Kidney tubule cell (primary cell): Measurements from ENCODE around the gene KIRREL2.
"Not testable (repeated sequence)": the region's sequence is repeated elsewhere in the genome, so short reads cannot be mapped to it uniquely, and the experiment has no call there.

Source experiments
- DNase-seq: peaks from one replicate; pipeline ENCODE4 v3.0.0-alpha.2; 2018; ENCODE audit warnings: low spot score

KIRREL2 gene

DNA sequence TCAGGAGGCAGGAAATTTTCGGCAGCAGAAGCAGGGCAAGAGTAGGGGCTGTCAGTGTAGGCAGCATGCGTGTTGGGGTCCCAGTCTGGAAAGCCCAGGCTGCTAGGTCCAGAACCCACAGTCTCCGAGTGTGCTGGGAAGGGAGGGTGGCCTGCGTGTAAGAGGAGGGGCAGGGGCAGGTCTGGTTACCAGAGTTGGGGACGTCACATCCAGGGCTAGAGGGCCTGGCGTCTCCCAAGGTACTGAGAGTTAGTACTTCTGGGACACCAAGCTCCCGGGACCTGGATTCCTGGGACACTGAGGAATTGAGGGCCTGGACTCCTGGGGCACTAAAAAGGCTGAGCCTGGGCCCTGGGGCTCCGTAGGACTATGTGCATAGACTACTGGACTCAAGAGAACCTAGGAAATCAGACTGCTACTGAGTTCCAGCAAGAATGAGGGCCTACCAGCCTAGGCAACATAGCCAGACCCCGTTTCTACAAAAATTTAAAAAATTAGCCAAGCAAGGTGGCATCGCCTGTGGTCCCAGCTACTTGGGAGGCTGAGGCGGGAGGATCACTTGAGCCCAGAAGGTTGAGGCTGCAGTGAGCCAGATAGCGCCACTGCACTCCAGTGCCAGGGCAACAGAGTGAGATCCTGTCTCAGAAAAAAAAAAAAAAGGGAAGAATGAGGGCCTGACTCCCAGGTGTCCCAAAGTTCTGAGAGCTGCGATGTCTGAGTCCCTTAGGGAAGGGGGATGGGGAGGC, 41.2 kb downstream of the KIRREL2 start:
- DNase-seq, result no peak

DNA sequence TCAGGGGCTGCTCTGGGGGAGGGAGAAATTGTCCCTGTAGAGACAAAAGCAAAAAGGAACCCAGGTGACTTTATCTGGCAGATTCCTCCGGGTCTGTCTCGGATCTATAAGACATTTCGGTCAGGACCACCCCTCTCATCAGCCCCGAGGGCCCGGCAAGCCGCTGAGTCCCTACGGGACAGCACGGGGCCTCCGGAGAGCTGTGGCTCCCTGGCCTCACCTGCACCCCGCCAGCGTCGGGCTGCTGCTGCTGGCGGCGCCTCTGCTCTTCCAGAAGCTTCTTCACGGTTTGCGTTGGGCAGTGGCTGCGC, 41.7 kb downstream of the KIRREL2 start:
- no peak for DNase-seq

DNA sequence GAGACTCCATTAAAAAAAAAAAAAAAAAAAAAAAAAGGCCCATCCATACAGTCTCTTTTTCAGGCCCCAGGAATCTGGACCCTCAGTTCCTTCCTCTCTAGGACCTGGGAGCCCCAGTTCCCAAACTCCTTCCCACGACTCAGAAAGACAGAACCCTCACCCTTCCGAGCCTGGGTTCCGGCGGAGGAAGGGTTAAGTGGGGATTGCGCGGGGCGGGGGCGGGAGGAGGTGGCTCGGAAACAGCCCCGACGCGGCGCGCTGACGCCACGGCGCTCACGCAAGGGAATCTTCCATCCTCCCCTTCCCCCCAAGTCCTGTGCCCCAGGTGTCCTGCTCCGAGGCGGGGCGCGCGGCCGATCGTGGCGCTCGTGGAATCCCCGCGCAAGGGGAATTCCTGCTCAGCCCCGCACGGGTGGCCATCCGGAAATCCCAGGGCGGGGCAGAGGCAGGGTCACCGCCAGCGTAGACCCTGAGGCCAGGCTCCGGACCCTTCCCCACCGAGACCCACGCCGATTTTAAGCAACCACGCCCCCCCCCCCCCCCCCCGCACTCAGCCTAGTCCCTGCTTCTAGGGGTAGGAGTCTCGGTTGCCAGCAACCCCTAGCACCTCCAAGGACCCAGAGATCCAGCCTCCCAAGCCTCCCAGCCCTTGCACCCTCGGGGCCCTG, 43.0 kb downstream of the KIRREL2 start:
- peak; percentile 92 for DNase-seq

DNA sequence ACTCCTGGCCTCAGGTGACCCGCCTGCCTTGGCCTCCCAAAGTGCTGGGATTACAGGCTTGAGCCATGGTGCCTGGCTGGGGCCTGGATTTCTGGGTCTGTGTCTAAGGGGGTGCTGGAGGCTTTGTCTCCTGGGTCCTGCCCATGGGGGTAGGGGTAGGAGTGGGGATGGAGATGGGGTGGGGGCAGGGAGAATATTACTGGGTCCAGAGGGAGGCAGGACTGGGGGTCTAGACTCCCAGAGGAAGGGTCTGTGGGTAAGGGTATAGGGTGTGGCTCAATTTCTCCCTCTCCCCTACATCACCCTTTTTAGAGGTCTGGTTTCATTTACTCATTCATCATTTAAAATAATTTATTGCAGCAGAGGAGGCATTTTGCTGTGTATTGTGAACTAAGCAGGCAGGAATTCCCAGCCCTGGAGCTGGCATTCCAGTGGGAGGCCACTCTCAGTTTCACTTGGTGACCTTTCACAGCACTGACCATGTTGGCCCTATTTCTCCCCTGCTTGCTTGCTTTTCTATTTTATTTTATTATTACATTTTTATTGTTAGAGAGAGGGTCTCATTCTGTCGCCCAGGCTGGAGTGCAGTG, 44.4 kb downstream of the KIRREL2 start:
- DNase-seq, result peak; percentile 77

DNA sequence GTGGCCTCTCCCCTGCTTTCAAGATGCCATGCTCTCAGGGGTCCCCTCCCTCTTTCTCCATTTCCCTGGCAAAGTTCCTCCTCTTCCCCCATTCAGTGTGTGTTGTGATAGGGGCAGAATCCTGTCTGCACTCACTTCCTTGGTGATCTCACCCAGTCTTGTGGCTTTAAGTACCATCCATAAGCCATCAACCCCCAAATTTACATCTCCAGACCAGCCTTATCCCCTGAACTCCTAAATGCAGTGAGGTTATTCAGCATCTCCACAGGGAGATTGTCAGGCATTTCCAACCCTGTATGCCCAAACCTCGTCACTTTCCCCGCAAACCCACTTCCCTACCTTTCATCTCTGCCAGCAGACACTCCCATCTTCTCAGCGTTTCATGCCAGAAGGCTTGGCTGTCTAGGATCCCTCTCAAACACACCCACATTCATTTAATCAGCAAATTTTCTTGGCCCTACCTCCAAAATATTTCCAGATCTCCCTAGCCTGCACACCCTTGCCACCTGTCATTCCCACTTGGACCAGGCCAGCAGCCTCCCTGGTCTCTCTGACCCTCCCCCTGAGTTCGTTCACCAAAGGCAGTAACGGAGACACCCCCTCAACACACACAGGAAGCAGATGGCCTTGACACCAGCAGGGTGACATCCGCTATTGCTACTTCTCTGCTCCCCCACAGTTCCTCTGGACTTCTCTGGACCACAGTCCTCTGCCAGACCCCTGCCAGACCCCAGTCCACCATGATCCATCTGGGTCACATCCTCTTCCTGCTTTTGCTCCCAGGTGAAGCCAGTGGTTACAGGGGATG, 45.3 kb downstream of the KIRREL2 start, which contains the start of gene HCST:
Gene HCST, plus strand, starts transcription at position 676 of the 808 bp plus-strand sequence. Its CDS starts 65 bp downstream, at position 741.
- peak; percentile 61 for DNase-seq

DNA sequence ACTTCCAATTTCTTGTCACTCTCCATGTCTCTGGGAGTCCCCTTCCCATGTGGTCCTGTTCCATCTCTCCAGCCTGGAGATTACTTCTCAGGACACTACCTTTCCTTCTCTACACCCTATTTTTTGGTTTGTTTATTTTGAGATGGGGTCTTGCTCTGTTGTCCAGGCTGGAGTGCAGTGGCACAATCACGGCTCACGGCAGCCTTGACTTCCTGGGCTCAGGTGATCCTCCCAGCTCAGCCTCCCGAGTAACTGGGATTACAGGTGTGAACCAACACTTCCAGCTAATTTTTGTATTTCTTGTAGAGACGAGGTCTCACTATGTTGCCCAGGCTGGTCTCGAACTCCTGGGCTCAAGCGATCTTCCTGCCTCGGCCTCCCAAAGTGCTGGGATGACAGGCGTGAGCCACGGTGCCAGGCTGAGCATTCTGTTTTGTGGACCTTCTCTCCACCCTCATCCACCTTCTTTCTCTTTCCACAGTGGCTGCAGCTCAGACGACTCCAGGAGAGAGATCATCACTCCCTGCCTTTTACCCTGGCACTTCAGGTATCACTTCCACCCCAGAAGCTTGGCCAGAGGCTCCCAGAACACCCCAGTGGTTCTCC, 46.3 kb downstream of the KIRREL2 start:
- DNase-seq, result no peak

GRCh38 chr19:35903550-35904179, 47.0 kb downstream of the KIRREL2 start:
- DNase-seq, result peak; percentile 92

DNA sequence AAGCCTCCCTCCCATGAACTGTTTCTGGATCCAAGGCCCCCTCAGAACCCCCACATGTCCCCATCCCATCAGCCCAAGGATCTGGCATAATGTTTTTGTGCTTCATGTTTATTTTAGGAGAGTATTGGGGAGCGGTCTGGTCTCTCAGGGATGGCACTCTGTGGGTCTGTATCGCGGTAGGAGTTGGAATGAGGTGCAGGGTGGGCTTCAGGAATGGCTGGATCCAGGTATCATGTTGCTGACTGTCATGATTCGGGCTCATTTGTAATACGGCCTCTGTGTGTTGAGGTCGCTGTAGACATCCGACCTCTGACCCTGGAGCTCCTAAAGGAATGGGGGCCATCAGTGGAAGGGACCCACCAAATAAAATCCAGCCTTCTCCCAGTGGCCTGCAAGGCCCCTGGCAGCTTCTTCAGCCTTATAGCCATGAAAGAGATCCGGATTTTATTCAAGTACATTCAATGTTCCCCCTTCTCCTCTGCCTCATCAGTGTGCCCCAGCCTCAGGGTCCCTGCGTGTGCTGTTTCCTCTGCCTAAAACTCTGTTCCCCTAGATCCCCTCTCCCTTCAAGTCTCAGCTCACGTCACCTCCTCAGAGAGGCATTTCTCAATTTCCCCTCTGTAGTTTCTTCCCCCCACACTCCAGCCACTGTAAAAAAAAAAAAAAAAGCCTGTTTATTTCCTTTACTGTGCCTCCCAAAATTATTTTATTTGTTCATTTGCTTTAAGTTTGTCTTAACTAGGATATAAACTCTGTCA, 47.8 kb downstream of the KIRREL2 start:
- DNase-seq, result no peak

- DNase-seq, result no peak
These were observed 48.5 kb downstream of the KIRREL2 start for GRCh38 chr19:35905178-35905727.

GRCh38 chr19:35907377-35907745, 50.6 kb downstream of the KIRREL2 start:
- DNase-seq, result no peak

GRCh38 chr19:35908010-35908441, 51.3 kb downstream of the KIRREL2 start, which contains the start of gene TYROBP:
TYROBP (minus strand) TSS chr19:35908295; CDS start chr19:35908228, 67 bp downstream.
- no peak for DNase-seq

DNA sequence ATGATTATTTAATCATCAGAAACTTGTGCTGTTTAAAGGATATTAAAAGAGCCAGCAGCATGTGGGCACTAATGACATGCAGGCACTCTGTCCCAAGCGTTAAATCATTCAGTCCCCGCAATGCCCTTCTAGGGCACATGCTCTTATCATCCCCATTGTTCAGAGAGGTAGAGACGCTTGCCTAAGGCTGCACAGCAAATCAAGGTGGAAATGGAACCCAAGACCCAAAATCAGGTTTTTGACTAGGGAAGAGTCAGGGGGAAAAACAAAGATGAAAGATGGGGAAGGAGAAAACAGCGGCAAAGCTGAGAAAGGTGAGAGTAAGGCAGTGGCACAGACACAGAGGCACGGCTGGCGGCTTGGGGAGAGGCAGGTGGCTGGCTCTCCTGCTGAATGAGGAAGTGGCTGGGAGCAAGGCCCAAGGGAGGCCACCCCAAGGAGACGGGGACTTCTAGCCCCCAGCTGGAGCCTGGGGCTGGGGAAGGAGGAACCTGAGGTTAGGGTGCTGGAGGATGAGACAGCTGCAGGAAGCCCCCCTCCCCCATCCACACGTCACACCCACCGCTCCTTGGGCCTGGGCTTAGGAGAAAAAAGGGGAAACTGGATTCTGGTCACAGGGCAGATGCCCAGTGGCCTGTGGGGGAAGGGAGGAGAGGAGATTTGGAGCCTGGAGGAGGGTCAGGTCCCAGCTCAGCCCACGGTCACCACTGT, 52.4 kb downstream of the KIRREL2 start:
- DNase-seq, result no peak

DNA sequence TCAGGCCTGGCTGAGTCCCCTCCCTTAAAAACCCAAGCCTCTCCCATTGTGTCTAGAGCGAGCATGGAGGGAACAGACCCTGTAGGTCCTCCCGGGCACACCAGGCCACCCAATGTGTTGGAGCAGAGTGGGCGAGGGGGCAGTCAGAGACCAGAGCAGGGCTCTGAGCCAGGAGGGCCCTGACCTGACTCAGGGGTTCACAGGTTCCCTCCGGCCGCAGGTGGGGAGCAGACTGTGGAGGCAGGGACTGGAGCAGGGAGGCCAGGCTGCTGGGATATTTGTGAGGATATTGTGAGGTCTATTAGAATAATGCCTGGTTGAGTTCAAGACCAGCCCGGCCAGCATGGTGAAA, 52.9 kb downstream of the KIRREL2 start:
- DNase-seq, result no peak

- not testable (repeated sequence) for DNase-seq
These were observed 53.6 kb downstream of the KIRREL2 start for GRCh38 chr19:35910355-35910754.

- DNase-seq, result no peak
These were observed 54.5 kb downstream of the KIRREL2 start for GRCh38 chr19:35911173-35911572.

DNA sequence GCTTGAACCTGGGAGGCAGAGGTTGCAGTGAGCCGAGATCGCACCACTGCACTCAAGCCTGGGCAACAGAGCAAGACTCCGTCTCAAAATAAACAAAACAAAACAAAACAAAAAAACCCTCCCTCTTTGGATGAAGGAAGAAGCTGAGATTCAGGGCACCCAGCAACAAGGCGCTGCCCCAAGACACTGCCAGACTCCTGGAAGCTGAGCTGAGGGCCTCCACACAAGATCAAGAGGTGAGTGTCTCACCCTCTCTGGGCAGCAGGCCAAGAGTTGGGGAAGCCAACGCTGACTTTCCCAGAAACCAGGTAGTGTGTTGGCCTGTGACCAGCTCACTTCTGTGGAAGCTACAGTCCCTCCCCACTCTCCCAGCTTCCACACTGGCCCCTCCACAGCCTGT, 55.1 kb downstream of the KIRREL2 start:
- peak; percentile 93 for DNase-seq

GRCh38 chr19:35913589-35913988, 56.9 kb downstream of the KIRREL2 start:
- DNase-seq, result peak; percentile 33

DNA sequence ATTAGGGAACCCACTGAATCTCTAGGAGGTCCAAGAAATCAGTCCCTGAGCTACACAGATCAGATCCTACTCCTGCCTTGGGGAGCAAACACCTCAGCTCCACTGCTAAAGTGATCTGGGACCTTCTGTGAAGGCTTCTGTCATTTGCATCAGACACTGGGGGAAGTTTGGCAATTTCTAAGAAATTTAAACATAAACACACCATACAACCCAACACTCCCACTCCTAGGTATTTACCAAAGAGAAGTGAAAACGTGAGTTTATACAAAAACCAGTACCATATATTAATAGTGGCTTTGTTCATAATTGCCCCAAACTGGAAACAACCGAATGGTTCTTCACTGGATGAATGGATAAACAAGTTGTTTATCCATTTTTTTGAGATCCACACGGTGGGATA, 58.7 kb downstream of the KIRREL2 start:
- no peak for DNase-seq
